Neuronal stem cell (in vitro differentiated cells): ENCODE measurements around the gene ZDHHC6.

Source experiments
- DNase-seq: peaks from one replicate; pipeline ENCODE4 v3.0.0-alpha.2; 2013; ENCODE audit warnings: low spot score
- H2AFZ ChIP-seq: one replicate; pipeline ENCODE4 v1.6.1; 2013; ENCODE audit warnings: mild to moderate bottlenecking, low read length, inconsistent platforms
- H2AK5ac ChIP-seq: 2 replicates; pipeline ENCODE4 v1.6.1; 2013; ENCODE audit warnings: low read depth, mild to moderate bottlenecking, inconsistent platforms, low read length, moderate library complexity, mixed read lengths
- H2BK120ac ChIP-seq: 2 replicates; pipeline ENCODE4 v1.6.1; 2013; ENCODE audit warnings: low read depth, mild to moderate bottlenecking, inconsistent platforms, low read length, moderate library complexity, mixed read lengths
- H2BK12ac ChIP-seq: one replicate; pipeline ENCODE4 v1.6.1; 2013; ENCODE audit warnings: low read length, inconsistent platforms
- H2BK15ac ChIP-seq: 2 replicates; pipeline ENCODE4 v1.6.1; 2013; ENCODE audit warnings: mild to moderate bottlenecking, low read length, inconsistent platforms, mixed read lengths
- H2BK5ac ChIP-seq: one replicate; pipeline ENCODE4 v1.6.1; 2013; ENCODE audit warnings: inconsistent platforms, mild to moderate bottlenecking, low read length, moderate library complexity
- H3K14ac ChIP-seq: one replicate; pipeline ENCODE4 v1.6.1; 2013; ENCODE audit warnings: low read length, inconsistent platforms
- H3K18ac ChIP-seq: 2 replicates; pipeline ENCODE4 v1.6.1; 2013; ENCODE audit warnings: low read length, inconsistent platforms
- H3K23ac ChIP-seq: 2 replicates; pipeline ENCODE4 v1.6.1; 2013; ENCODE audit warnings: low read depth, mild to moderate bottlenecking, mixed read lengths, low read length, inconsistent platforms; ENCODE audit not compliant: poor library complexity
- H3K27ac ChIP-seq: replicated peaks from 3 replicates; pipeline ENCODE4 v1.5.1; 2013; ENCODE audit warnings: low read length, inconsistent platforms
- H3K27me3 ChIP-seq, 3 experiments: 2 replicates each; pipeline ENCODE4 v1.6.1; 2013; ENCODE audit warnings: low read length in 3 of 3, mild to moderate bottlenecking in 2 of 3, inconsistent platforms in 1 of 3, low read depth in 1 of 3, mixed read lengths in 1 of 3, moderate library complexity in 1 of 3; ENCODE audit not compliant: control insufficient read depth in 3 of 3, insufficient read depth in 3 of 3
- H3K36me3 ChIP-seq, 2 donors: replicated peaks in 1 of 2; 2 replicates each; pipeline ENCODE4 v1.6.1; 2013; ENCODE audit warnings: low read length in 2 of 2; ENCODE audit not compliant: control insufficient read depth in 2 of 2, insufficient read depth in 2 of 2
- H3K4ac ChIP-seq: 2 replicates; pipeline ENCODE4 v1.6.1; 2013; ENCODE audit warnings: inconsistent platforms, mild to moderate bottlenecking, low read length, moderate library complexity
- H3K4me1 ChIP-seq, 2 donors: 1 replicate in 1 of 2; 2 replicates in 1 of 2; pipeline ENCODE4 v1.6.1; 2013; ENCODE audit warnings: low read length in 2 of 2, low read depth in 1 of 2; ENCODE audit not compliant: control insufficient read depth in 2 of 2, insufficient read depth in 1 of 2
- H3K4me2 ChIP-seq: one replicate; pipeline ENCODE4 v1.6.1; 2013; ENCODE audit warnings: mild to moderate bottlenecking, low read length, inconsistent platforms; ENCODE audit not compliant: insufficient read depth, poor library complexity, severe bottlenecking
- H3K4me3 ChIP-seq, 2 donors: 2 replicates each; pipeline ENCODE4 v1.5.1; 2013; ENCODE audit warnings: low read length in 2 of 2, mild to moderate bottlenecking in 2 of 2, inconsistent platforms in 1 of 2, moderate library complexity in 1 of 2
- H3K79me1 ChIP-seq: one replicate; pipeline ENCODE4 v1.6.1; 2013; ENCODE audit warnings: low read depth, mild to moderate bottlenecking, inconsistent platforms, low read length, moderate library complexity
- H3K9ac ChIP-seq: one replicate; pipeline ENCODE4 v1.6.1; 2013; ENCODE audit warnings: mild to moderate bottlenecking, low read depth, low read length, inconsistent platforms; ENCODE audit not compliant: poor library complexity
- H3K9me3 ChIP-seq, 2 donors: replicated peaks in 1 of 2; 2 replicates each; pipeline versions ENCODE3 to v1.6.1; 2013; ENCODE audit warnings: low read length in 2 of 2, mild to moderate bottlenecking in 2 of 2, inconsistent platforms in 1 of 2, low read depth in 1 of 2, mixed read lengths in 1 of 2, moderate library complexity in 1 of 2; ENCODE audit not compliant: control insufficient read depth in 2 of 2, insufficient read depth in 1 of 2
- H4K8ac ChIP-seq: one replicate; pipeline ENCODE4 v1.6.1; 2013; ENCODE audit warnings: low read depth, mild to moderate bottlenecking, inconsistent platforms, low read length, moderate library complexity
- H4K91ac ChIP-seq: one replicate; pipeline ENCODE4 v1.6.1; 2013; ENCODE audit warnings: low read length, low read depth, mild to moderate bottlenecking, inconsistent platforms; ENCODE audit not compliant: poor library complexity
- WGBS, 2 donors: extraction: QIAGEN DNeasy Blood & Tissue Kit; methylation state at CpG; one replicate each; pipeline ENCODE4 v1.1.7; 2013; ENCODE audit warnings: missing lambda C conversion rate in 2 of 2, mixed read lengths in 1 of 2; ENCODE audit not compliant: insufficient read length in 2 of 2, insufficient replicate concordance in 1 of 2; ENCODE audit errors: extremely low coverage in 2 of 2; 5-methylcytosine and 5-hydroxymethylcytosine counted together

ZDHHC6 gene

DNA sequence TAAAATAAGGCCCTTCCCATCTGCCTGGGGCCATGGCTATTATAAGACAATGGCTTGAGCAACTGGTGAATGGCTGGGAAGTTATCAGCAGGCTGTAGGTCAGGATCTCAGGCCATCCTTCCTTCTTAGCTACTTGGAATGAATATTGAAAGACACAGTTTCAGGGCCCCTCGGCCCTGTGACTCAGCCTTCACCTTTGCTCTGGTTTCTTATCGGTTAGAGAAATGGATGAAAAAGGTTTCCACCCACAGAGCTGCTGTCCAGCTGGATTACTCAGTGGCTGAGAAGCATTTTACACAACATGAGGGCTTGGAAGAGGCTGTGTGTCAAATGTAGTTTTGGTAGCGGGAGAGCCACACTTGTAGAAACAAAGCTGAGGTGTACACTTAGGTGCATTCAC lies 63.4 kb downstream of the ZDHHC6 start:
- Histone ChIP-seq H2BK12ac (no peak overlapping the region), H2AFZ (peak overlapping the region; percentile 67), H4K91ac (no peak overlapping the region), H3K79me1 (no peaks in the 10 kb centered on the region), H3K9me3 (no peaks in the 10 kb centered on the region), H2BK120ac (no peak overlapping the region), H3K9ac (no peak overlapping the region), H2BK15ac (no peak overlapping the region), H3K4me2 (no peak overlapping the region), H2AK5ac (no peak overlapping the region), H3K4ac (no peak overlapping the region), H3K4me3 (no peak overlapping the region), H2BK5ac (no peak overlapping the region), H3K36me3 (no peaks in the 10 kb centered on the region), H3K27ac (no peak overlapping the region), H3K23ac (no peak overlapping the region), H3K14ac (no peak overlapping the region), H4K8ac (no peak overlapping the region), H3K4me1 (peaks cover 0 to 8% of the 10 kb centered on the region in 2 donors), H3K18ac (no peak overlapping the region), H3K27me3 (no peaks in the 10 kb centered on the region)
- DNase-seq, result no peak
- no CpG with 5 or more reads among the region's 3 CpGs for WGBS, 2 donors

DNA sequence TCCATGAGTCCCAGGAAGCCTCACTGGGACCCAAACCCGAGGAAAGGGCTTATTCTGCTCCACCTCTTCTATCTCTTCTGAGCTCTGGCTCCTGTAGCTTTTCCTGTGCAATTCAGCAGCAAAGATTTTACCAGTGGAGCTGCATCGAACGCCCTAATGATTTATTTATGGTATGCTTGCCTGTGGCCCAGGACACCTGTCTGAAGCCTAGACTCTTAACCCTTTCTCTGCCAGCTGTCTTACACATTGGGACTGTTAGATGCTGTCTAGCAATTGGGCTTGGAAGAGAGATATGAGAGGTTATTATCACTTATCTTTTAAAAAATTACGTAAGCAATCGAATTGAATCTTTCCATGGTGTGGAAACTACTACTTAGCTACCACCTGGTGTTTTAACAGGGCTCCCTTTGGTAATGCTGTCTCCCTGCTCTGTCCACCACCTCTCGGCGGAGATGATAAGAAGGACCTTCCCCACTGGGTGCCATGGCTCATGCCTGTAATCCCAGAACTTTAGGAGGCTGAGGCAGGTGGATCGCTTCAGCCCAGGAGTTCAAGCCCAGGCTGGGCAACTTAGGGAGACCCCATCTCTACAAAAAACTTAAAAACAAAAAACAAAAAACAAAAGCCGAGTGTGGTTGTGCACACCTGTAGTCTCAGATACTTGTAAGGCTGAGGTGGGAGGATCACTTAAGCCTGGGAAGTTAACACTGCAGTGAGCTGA lies 64.0 kb downstream of the ZDHHC6 start:
- H3K36me3 ChIP-seq, result no peaks in the 10 kb centered on the region

More for the DNA sequence above, 64.0 kb downstream of the ZDHHC6 start:
- Histone ChIP-seq H3K18ac (no peak overlapping the region), H3K23ac (no peak overlapping the region), H3K27ac (no peak overlapping the region), H2BK120ac (no peak overlapping the region), H3K4me1 (peaks cover 0 to 8% of the 10 kb centered on the region in 2 donors), H3K27me3 (no peaks in the 10 kb centered on the region), H3K4me2 (no peak overlapping the region), H2AFZ (no peak overlapping the region), H2BK15ac (no peak overlapping the region), H4K91ac (no peak overlapping the region), H3K9ac (no peak overlapping the region), H3K79me1 (no peaks in the 10 kb centered on the region), H4K8ac (no peak overlapping the region), H3K4ac (no peak overlapping the region), H2BK12ac (no peak overlapping the region), H3K9me3 (no peaks in the 10 kb centered on the region), H2BK5ac (no peak overlapping the region), H2AK5ac (no peak overlapping the region), H3K4me3 (no peak overlapping the region), H3K14ac (no peak overlapping the region)
- no CpG with 5 or more reads among the region's 9 CpGs for WGBS, 2 donors
- DNase-seq, result no peak
